ENCODE measurements around the gene GAN. TPM values are rescaled to one million over a fixed set of nuclear protein-coding genes. Genes with fewer than 3 reads are reported as not detected.

The GAN gene
- total RNA-seq, 1 experiment from 2014 or later: 22.5 TPM

- TF ChIP-seq REST (IDR thresholded peaks at IDR 0.05; ENCODE audit: low read depth): no peak
- TF ChIP-seq POLR2AphosphoS5 (IDR thresholded peaks at IDR 0.05; ENCODE audit: low read depth, low read length): no peak
- no peak for TF ChIP-seq TCF7L2 (IDR thresholded peaks at IDR 0.05; ENCODE audit: borderline replicate concordance, extremely low read depth, insufficient read depth, insufficient read length)
These were observed 102.4 kb downstream of the GAN start (continued) for GRCh38 chr16:81417210-81417609.

DNA sequence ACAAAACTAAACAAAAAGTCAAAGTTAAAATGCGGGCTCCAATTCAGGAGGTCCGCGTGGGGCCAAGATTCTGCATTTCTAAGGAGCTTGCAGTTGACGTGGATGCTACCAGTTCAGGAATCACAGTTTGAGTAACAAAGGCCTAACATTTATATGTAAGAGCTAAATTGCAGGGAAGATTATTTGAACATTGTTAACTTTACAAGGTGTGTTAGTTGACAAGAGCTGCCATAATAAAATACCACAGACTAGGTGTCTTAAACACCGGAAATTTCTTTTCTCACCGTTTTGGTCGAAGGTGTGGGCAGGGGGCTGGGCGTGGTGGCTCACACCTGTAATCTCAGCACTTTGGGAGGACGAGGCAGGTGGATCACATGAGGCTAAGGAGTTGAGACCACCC is 105.0 kb downstream of the GAN start:
- no peak overlapping the region for H3K4me2 ChIP-seq (ENCODE audit: low read length)
- CTCF ChIA-PET: interaction anchor here (1.5 kb wide), 1 partner anchor 9 kb away, joined by 9 read pairs; no protein-coding TSS in a partner anchor
- no peaks in the 10 kb centered on the region for H3K27me3 ChIP-seq (ENCODE audit: insufficient read depth, low read length)
- no peak overlapping the region for H2AFZ ChIP-seq (ENCODE audit: low read depth, low read length, poor library complexity, severe bottlenecking)
- ATAC-seq: no peak
- no peaks in the 10 kb centered on the region for H4K20me1 ChIP-seq (ENCODE audit: insufficient read depth)
- H3K9ac ChIP-seq (ENCODE audit: low read length): no peak overlapping the region
- no peaks in the 10 kb centered on the region for H3K9me3 ChIP-seq (ENCODE audit: control insufficient read depth in 1 of 2, insufficient read depth in 1 of 2, low read depth in 1 of 2, low read length in 2 of 2)
- H3K4me3 ChIP-seq (replicated peaks in 1 of 2; ENCODE audit: low read depth in 1 of 2, low read length in 2 of 2): no peak overlapping the region
- no peaks in the 10 kb centered on the region for H3K79me2 ChIP-seq (ENCODE audit: insufficient read depth, low read length)
- RAD21 ChIA-PET (ENCODE audit: low non-redundant PET in 1 of 2, low total read pairs in 2 of 2, uncharacterized antibody in 2 of 2, unreplicated experiment in 2 of 2): no interaction called here
- intact Hi-C loops (cut with micrococcal nuclease): no loop called here
- peaks cover 0 to 4% of the 10 kb centered on the region in 2 experiments; a peak in 1 of 4 replicates for H3K4me1 ChIP-seq (ENCODE audit: control insufficient read depth in 1 of 2, insufficient read depth in 2 of 2, low read length in 2 of 2)
- no TSS peak for BruUV-seq (replicated peaks)
- DNase-seq (ENCODE audit: low read depth, low spot score): no peak
- no peaks in the 10 kb centered on the region for H3K9me2 ChIP-seq (ENCODE audit: insufficient read depth)
- no peaks in the 10 kb centered on the region for H3K36me3 ChIP-seq (ENCODE audit: control insufficient read depth in 1 of 2, insufficient read depth in 2 of 2, low read length in 2 of 2)
- POLR2A ChIA-PET: interaction anchor here (1.7 kb wide), 1 partner anchor 19 kb away, joined by 3 read pairs; no protein-coding TSS in a partner anchor
- H3K27ac ChIP-seq (ENCODE audit: low read depth, low read length): no peak overlapping the region
- no peak for TF ChIP-seq EZH2 (IDR thresholded peaks at IDR 0.05)
- TF ChIP-seq REST (IDR thresholded peaks at IDR 0.05; ENCODE audit: low read depth): no peak
- TF ChIP-seq TCF7L2 (IDR thresholded peaks at IDR 0.05; ENCODE audit: borderline replicate concordance, extremely low read depth, insufficient read depth, insufficient read length): no peak
- TF ChIP-seq POLR2AphosphoS5 (IDR thresholded peaks at IDR 0.05; ENCODE audit: low read depth, low read length): no peak
- no peak for TF ChIP-seq JUND (IDR thresholded peaks at IDR 0.05)
- no peak for TF ChIP-seq ELF1 (IDR thresholded peaks at IDR 0.05; ENCODE audit: borderline replicate concordance, low read depth)
- no peak for TF ChIP-seq CEBPB (IDR thresholded peaks at IDR 0.05; ENCODE audit: low read depth)
- TF ChIP-seq ZBTB33 (IDR thresholded peaks at IDR 0.05; ENCODE audit: extremely low read depth, insufficient replicate concordance, low read length): no peak
- TF ChIP-seq, protein P1, sequence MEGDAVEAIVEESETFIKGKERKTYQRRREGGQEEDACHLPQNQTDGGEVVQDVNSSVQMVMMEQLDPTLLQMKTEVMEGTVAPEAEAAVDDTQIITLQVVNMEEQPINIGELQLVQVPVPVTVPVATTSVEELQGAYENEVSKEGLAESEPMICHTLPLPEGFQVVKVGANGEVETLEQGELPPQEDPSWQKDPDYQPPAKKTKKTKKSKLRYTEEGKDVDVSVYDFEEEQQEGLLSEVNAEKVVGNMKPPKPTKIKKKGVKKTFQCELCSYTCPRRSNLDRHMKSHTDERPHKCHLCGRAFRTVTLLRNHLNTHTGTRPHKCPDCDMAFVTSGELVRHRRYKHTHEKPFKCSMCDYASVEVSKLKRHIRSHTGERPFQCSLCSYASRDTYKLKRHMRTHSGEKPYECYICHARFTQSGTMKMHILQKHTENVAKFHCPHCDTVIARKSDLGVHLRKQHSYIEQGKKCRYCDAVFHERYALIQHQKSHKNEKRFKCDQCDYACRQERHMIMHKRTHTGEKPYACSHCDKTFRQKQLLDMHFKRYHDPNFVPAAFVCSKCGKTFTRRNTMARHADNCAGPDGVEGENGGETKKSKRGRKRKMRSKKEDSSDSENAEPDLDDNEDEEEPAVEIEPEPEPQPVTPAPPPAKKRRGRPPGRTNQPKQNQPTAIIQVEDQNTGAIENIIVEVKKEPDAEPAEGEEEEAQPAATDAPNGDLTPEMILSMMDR (IDR thresholded peaks at IDR 0.05 in 2 of 3, conservative IDR thresholded peaks at IDR 0.05 in 1 of 3; ENCODE audit: borderline replicate concordance in 1 of 3, insufficient read depth in 1 of 3, low read depth in 2 of 3, low read length in 2 of 3): no peak
- no peak for TF ChIP-seq SIN3A (IDR thresholded peaks at IDR 0.05; ENCODE audit: low read depth)
- TF ChIP-seq SP1 (IDR thresholded peaks at IDR 0.05; ENCODE audit: low read depth): no peak
- TF ChIP-seq SRF (IDR thresholded peaks at IDR 0.05; ENCODE audit: low read depth): no peak
- TF ChIP-seq EGR1 (IDR thresholded peaks at IDR 0.05; ENCODE audit: low read depth): no peak

Data from HCT116 (cell line).